Measurements from ENCODE around the gene FBXO3. TPM values are rescaled to one million over a fixed set of nuclear protein-coding genes. Genes with fewer than 3 reads are reported as not detected.
"Not testable (repeated sequence)": the region's sequence is repeated elsewhere in the genome, so short reads cannot be mapped to it uniquely, and the experiment has no call there.

Gene FBXO3
- total RNA-seq, 1 donor from 2014 or later = 32.5 TPM

DNA sequence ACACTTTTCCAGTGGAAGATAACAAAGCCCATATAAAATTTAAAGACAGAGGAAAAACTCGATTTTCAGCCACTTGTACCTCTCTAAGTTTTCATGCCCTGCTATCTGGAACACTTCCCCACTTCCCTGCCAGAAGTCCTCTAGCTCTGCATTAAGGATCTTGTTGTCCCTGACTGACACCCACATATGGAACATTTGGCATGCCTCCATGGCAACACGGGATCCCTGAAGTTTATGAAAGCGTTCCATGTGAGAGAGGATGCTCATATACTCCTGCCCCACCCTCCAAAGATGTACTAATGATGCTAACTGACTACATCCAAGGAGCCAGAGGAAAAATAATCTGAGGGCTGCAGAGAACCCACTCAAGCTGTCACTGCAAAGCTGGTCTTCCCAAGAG lies 64.9 kb downstream of the FBXO3 start:
- H3K27me3 ChIP-seq = no peaks in the 10 kb centered on the region
- no peak for DNase-seq
- H3K36me3 ChIP-seq = peaks cover 78% of the 10 kb centered on the region
- no peak for TF ChIP-seq CTCF (IDR thresholded peaks at IDR 0.05)
- intact Hi-C loops (cut with DNase I) = no loop called here
- H3K9me3 ChIP-seq = no peaks in the 10 kb centered on the region
- H3K4me1 ChIP-seq = peaks cover 40% of the 10 kb centered on the region
- no peak overlapping the region for H3K27ac ChIP-seq
- ATAC-seq = no peak
- no peak overlapping the region for H3K4me3 ChIP-seq

DNA sequence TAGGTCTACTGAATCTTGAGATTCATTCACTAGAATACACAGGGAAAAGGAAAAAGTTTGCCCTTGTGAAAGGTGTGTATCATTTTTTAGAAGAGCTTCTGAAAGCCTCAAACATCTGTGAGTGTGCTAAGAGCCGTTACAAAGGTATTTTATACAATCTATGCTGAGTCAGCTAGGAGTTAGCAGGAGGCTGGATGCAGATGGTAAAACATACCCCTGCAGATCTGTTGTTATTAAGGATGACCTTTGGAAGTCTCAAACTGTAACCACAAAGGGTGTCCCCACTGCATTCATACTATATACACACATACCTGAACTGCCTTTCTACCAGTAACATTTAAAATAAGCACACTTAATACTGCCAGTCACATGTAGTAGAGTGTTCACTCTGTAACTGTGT lies 65.3 kb downstream of the FBXO3 start:
- Histone ChIP-seq H3K27me3 (no peaks in the 10 kb centered on the region), H3K36me3 (peaks cover 73% of the 10 kb centered on the region), H3K9me3 (no peaks in the 10 kb centered on the region), H3K4me3 (no peak overlapping the region), H3K4me1 (peaks cover 44% of the 10 kb centered on the region), H3K27ac (no peak overlapping the region)
- TF ChIP-seq CTCF (IDR thresholded peaks at IDR 0.05) = no peak
- no peak for ATAC-seq
- DNase-seq = no peak
- intact Hi-C loops (cut with DNase I) = no loop called here

GRCh38 chr11:33707831-33708230 lies 66.5 kb downstream of the FBXO3 start:
- Histone ChIP-seq H3K27ac (peak overlapping the region; percentile 52), H3K36me3 (peaks cover 61% of the 10 kb centered on the region), H3K4me1 (peaks cover 47% of the 10 kb centered on the region)
- H3K4me3 ChIP-seq; DNase-seq; intact Hi-C loops (cut with DNase I); H3K27me3 ChIP-seq; H3K9me3 ChIP-seq: not testable (repeated sequence)
- ATAC-seq = peak; percentile 83

DNA sequence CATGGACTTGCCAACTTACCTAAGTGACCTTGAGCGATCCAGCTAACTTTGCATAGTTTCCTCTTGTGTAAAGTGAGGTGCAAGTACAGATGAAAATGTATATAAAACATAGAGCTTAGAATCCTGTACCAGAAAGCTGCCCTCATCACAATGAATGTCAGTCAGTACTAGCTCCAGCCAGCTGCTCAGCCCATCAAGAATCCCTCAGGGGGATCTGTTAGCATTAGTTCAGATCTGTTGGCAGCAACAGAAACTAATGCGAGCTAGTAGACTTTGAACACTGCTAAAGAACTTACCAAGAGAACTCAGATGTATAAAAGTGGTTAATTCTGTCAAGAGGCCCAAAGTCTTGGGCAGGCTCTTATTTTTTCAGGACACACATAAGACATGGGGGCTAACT lies 67.4 kb downstream of the FBXO3 start:
- intact Hi-C loops (cut with DNase I) = no loop called here
- no peaks in the 10 kb centered on the region for H3K9me3 ChIP-seq
- DNase-seq = no peak
- peaks cover 54% of the 10 kb centered on the region for H3K36me3 ChIP-seq
- TF ChIP-seq CTCF (IDR thresholded peaks at IDR 0.05) = no peak
- no peaks in the 10 kb centered on the region for H3K27me3 ChIP-seq
- H3K27ac ChIP-seq = peak overlapping the region; percentile 52
- no peak for ATAC-seq
- peaks cover 56% of the 10 kb centered on the region for H3K4me1 ChIP-seq
- H3K4me3 ChIP-seq = no peak overlapping the region

DNA sequence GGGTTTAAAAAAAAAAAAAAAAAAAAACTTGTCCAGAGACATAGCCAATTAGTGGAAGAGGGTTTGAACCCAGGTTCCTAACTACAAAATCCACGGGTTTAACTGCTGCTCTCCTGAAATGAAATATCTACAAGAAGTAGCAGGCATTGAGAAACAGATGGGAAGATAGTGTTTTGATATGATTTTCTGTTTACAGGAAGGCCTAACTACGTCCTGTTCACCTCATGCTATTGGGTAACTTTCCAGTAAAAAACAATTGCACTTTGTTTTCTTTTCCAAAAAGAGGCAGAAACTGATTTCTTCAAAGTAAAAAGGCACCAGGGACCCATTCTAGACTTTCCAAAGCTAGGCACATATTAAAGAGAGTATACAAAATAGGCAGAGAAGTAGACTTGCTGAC lies 67.8 kb downstream of the FBXO3 start:
- intact Hi-C loops (cut with DNase I) = no loop called here
- DNase-seq = no peak
- TF ChIP-seq CTCF (IDR thresholded peaks at IDR 0.05) = no peak
- H3K27me3 ChIP-seq = no peaks in the 10 kb centered on the region
- H3K36me3 ChIP-seq = peaks cover 50% of the 10 kb centered on the region
- H3K4me3 ChIP-seq = no peak overlapping the region
- ATAC-seq = no peak
- peak overlapping the region; percentile 52 for H3K27ac ChIP-seq
- H3K9me3 ChIP-seq = no peaks in the 10 kb centered on the region
- peaks cover 60% of the 10 kb centered on the region for H3K4me1 ChIP-seq

DNA sequence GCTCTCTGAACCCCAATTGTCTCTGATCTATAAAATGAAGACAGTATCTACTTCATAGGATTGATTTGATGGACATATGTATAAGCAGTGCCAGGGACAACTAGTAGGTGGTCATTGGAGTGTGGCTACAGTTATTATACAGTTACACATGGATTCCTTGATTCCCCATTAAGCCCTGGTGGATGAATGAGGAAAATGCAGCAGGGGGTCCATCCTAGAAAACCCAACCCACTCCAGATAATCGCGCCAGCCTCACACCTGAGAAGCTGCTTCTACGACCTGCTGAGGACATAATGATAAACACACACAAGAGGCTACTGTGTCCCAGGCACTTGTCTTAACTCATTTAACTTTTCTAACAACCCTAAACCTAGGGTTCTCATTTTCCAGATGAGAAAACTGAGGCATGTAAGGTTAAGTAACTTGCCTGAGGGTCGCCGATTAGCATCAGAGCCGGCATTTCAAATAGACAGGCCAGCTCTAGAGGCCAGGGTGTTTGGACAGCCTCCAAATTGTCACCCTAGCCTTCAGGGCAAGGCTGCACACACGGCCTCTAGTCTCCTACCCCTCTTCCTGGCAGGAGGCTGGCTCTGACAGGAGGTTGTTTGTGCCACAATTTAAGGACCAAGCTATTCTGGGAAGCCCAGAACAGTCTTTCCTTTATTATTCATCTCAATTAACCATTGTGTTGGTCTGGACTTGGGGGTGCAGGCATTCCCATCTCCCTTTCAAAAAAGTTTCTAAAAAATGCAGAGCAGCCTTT lies 69.9 kb downstream of the FBXO3 start:
- H3K4me3 ChIP-seq = no peak overlapping the region
- no peaks in the 10 kb centered on the region for H3K27me3 ChIP-seq
- no peaks in the 10 kb centered on the region for H3K9me3 ChIP-seq
- DNase-seq (no peak), ATAC-seq (no peak)
- peaks cover 29% of the 10 kb centered on the region for H3K36me3 ChIP-seq
- TF ChIP-seq CTCF (IDR thresholded peaks at IDR 0.05) = no peak
- peaks cover 73% of the 10 kb centered on the region for H3K4me1 ChIP-seq
- intact Hi-C loops (cut with DNase I) = no loop called here
- peak overlapping the region; percentile 79 for H3K27ac ChIP-seq
